ENCODE measurements around the gene ZCCHC17.

- TF ChIP-seq LEF1 (IDR thresholded peaks at IDR 0.05; ENCODE audit: borderline replicate concordance) (no peak), ZNF384 (IDR thresholded peaks at IDR 0.05) (no peak), SP1 (IDR thresholded peaks at IDR 0.05) (no peak), BHLHE40 (IDR thresholded peaks at IDR 0.05; ENCODE audit: borderline replicate concordance) (no peak), HDGF (IDR thresholded peaks at IDR 0.05; ENCODE audit: borderline replicate concordance) (no peak), TARDBP (IDR thresholded peaks at IDR 0.05) (no peak), FOXA1 (IDR thresholded peaks at IDR 0.05) (no peak), SUZ12 (IDR thresholded peaks at IDR 0.05) (no peak), FOXM1 (IDR thresholded peaks at IDR 0.05; ENCODE audit: borderline replicate concordance) (no peak), ARNT (IDR thresholded peaks at IDR 0.05) (no peak), ELF4 (IDR thresholded peaks at IDR 0.05) (no peak)
Observed at GRCh38 chr1:31394584-31395193, 97.9 kb downstream of the ZCCHC17 start.

All from HEK293T (cell line).